ENCODE measurements around the gene RBAK. TPM values are rescaled to one million over a fixed set of nuclear protein-coding genes. Genes with fewer than 3 reads are reported as not detected.

The RBAK gene
- 10 to 100 TPM in 1 of 2 donors, 1 to 10 TPM in 1; 9.4 to 10.5 TPM for total RNA-seq
- 3.1 TPM for polyA plus RNA-seq (ENCODE audit: insufficient read depth, low read depth, low replicate concordance)
- long read RNA-seq, donor 1, full-length matches to known transcripts, result 1 of 1 reads
- long read RNA-seq, donor 1, partial matches to known transcripts, result 0 of 1 reads
- long read RNA-seq, donor 1, other reads (novel, unspliced or antisense), result 0 of 1 reads
- long read RNA-seq, donor 2, full-length matches to known transcripts, result 3 of 3 reads
- long read RNA-seq, donor 2, partial matches to known transcripts, result 0 of 3 reads
- long read RNA-seq, donor 2, other reads (novel, unspliced or antisense), result 0 of 3 reads

DNA sequence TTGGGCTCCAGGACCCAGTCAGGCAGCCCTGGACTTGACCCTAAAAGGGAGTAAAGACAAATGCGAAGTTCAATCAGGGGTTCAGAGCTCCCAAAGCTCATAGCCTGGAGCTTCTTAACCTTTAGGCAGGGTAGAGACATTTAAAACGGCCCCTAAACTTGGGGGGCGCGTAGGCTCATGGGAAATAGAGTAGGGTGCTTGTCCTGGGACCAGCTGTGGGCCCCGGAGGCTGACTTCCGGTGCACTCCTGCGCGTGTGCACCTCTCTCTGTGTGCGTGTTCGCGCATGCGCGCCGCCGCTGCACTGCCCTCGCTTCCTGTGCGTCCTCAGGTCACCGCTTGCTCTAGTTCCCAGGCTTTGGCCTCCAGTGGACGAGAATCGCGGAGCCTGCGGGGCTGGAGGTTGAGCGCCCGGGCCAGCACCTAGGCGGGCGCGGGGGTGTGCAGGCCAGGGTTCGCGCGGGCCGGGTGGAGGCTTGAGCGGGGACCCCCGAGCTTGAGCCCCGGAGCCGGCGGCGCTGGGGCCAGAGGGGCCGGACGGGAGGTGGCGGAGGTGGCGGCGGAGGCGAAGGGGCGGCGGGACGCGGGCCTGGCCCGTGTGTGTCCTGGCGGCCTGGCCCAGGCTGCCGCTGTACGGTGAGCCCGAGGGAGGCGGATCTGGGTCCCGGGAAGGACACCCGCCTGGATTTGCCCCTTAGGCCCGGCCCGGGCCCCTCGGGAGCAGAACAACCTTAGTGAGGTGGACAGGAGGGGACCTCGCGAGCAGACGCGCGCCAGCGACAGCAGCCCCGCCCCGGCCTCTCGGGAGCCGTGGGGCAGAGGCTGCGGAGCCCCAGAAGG lies at the start of gene RBAK:
Gene RBAK, plus strand, starts transcription at position 303 of the 839 bp plus-strand sequence. CDS start 2,217 bp downstream, outside the sequence.
- H3K27ac ChIP-seq, result peak within 1 kb of the TSS; percentile 63 to 77
- DNase-seq, result peak; percentile 96
- H3K9me3 ChIP-seq, result no peaks in the 10 kb centered on the region
- no peaks in the 10 kb centered on the region for H3K27me3 ChIP-seq
- intact Hi-C loops (cut with DNase I; ENCODE audit: low total_unique reads), result no loop called here
- H3K4me1 ChIP-seq, result peaks cover 4% of the 10 kb centered on the region
- WGBS, 2 donors, result 1 to 4% methylated on average over 4 to 51 of the region's 69 CpGs
- H3K4me3 ChIP-seq, result peak within 1 kb of the TSS; percentile 87 to 97
- TF ChIP-seq, protein P1, sequence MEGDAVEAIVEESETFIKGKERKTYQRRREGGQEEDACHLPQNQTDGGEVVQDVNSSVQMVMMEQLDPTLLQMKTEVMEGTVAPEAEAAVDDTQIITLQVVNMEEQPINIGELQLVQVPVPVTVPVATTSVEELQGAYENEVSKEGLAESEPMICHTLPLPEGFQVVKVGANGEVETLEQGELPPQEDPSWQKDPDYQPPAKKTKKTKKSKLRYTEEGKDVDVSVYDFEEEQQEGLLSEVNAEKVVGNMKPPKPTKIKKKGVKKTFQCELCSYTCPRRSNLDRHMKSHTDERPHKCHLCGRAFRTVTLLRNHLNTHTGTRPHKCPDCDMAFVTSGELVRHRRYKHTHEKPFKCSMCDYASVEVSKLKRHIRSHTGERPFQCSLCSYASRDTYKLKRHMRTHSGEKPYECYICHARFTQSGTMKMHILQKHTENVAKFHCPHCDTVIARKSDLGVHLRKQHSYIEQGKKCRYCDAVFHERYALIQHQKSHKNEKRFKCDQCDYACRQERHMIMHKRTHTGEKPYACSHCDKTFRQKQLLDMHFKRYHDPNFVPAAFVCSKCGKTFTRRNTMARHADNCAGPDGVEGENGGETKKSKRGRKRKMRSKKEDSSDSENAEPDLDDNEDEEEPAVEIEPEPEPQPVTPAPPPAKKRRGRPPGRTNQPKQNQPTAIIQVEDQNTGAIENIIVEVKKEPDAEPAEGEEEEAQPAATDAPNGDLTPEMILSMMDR (IDR thresholded peaks at IDR 0.05), result no peak
- no peak for TF ChIP-seq POLR2A (IDR thresholded peaks at IDR 0.05)
- H3K36me3 ChIP-seq (ENCODE audit: low read depth, missing control alignments), result no peaks in the 10 kb centered on the region

DNA sequence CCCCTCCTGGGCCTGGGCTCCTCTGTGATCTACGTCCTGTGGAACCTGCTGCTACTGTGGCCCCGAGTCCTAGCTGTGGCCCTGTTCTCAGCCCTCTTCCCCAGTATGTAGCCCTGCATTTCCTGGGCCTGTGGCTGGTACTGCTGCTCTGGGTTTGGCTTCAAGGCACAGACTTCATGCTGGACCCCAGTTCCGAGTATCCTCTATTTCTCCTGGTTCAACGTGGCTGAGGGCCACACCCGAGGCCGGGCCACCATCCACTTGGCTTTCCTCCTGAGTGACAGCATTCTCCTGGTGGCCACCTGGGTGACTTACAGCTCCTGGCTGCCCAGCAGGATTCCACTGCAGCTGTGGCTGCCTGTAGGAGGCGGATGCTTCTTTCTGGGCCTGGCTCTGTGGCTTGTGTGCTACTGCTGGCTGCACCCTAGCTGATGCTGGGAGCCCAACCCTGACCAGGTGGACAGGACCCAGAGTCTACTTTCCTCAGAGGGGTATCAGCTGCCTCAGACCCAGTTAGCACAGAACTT lies 48.9 kb upstream of the RBAK start:
- no peaks in the 10 kb centered on the region for H3K27me3 ChIP-seq
- no peaks in the 10 kb centered on the region for H3K4me1 ChIP-seq
- H3K9me3 ChIP-seq, result no peaks in the 10 kb centered on the region
- intact Hi-C loops (cut with DNase I; ENCODE audit: low total_unique reads), result no loop called here
- H3K4me3 ChIP-seq, result no peak overlapping the region
- no peak for DNase-seq
- no peak for TF ChIP-seq POLR2A (IDR thresholded peaks at IDR 0.05)
- TF ChIP-seq, protein P1 (IDR thresholded peaks at IDR 0.05), result no peak
- H3K27ac ChIP-seq, result no peak overlapping the region
- no peaks in the 10 kb centered on the region for H3K36me3 ChIP-seq (ENCODE audit: low read depth, missing control alignments)
- 91 to 93% methylated on average over 7 of the region's 7 CpGs for WGBS, 2 donors

DNA sequence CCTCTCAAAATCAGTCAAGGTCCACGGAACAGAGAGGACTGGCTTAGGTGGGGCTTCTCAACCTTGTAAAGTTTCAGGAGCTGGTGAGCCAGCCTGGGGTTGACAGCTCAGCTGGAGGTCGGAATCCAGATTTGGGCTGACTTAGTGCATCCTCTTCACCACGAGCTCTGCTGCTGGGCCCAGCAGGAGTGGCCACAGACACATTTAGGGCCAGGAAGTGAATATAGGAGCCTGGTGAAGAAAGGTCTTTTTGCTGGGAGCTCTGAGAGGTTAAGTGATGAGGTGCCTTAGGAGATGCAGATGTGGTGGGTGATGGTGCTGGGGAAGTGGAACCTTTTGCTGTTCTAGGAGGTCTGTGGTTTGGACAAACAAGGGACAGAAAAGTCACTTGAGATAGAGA lies 47.4 kb upstream of the RBAK start:
- H3K27me3 ChIP-seq, result no peaks in the 10 kb centered on the region
- intact Hi-C loops (cut with DNase I; ENCODE audit: low total_unique reads), result no loop called here
- H3K4me3 ChIP-seq, result no peak overlapping the region
- no peaks in the 10 kb centered on the region for H3K36me3 ChIP-seq (ENCODE audit: low read depth, missing control alignments)
- TF ChIP-seq, protein P1 (IDR thresholded peaks at IDR 0.05), result no peak
- no peak for TF ChIP-seq POLR2A (IDR thresholded peaks at IDR 0.05)
- WGBS, 2 donors, result 89 to 92% methylated on average over 3 of the region's 3 CpGs
- no peak for DNase-seq
- H3K4me1 ChIP-seq, result no peaks in the 10 kb centered on the region
- no peak overlapping the region for H3K27ac ChIP-seq
- no peaks in the 10 kb centered on the region for H3K9me3 ChIP-seq

DNA sequence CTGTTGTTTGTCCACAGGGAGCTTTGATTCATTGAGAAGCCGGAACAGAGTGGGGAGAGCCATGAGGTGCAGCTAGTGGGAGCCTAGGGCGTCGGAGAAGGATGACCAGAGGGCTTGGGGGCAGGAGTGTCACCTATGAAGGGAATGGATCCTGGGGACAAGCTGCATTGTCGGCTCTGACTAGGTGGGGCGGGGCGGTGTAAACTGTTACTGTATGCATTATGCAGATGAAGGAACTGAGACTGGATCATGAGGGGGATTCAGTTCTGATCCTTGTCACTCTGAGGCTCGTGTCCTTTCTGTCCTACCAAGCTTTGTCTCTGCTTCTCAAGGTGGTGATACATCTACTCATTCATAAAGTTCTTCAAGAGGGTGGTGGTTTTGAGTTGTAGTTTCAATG lies 46.8 kb upstream of the RBAK start:
- TF ChIP-seq, protein P1 (IDR thresholded peaks at IDR 0.05), result no peak
- no peak for TF ChIP-seq POLR2A (IDR thresholded peaks at IDR 0.05)
- no peaks in the 10 kb centered on the region for H3K4me1 ChIP-seq
- DNase-seq, result no peak
- no peaks in the 10 kb centered on the region for H3K36me3 ChIP-seq (ENCODE audit: low read depth, missing control alignments)
- WGBS, 2 donors, result 80 to 93% methylated on average over 5 to 7 of the region's 7 CpGs
- no peaks in the 10 kb centered on the region for H3K9me3 ChIP-seq
- intact Hi-C loops (cut with DNase I; ENCODE audit: low total_unique reads), result no loop called here
- H3K4me3 ChIP-seq, result no peak overlapping the region
- H3K27ac ChIP-seq, result no peak overlapping the region
- no peaks in the 10 kb centered on the region for H3K27me3 ChIP-seq
